K562 (cell line): ENCODE measurements around the gene MAP3K20. TPM values are rescaled to one million over a fixed set of nuclear protein-coding genes. Genes with fewer than 3 reads are reported as not detected.

Source experiments
- ATAC-seq: fragments of 200-7000 bp; cut with Tn5 transposase; 3 replicates; pipeline ENCODE4 v1.9.1; 2020; ENCODE audit warnings: moderate library complexity
- BruUV-seq: library from RNA; stranded (reverse); fragments of 400-500 nt; replicated peaks from 2 replicates; lab custom pipeline; 2021; lab: Mats Ljungman, UMichigan
- CTCF ChIA-PET: fragments of 300-600 bp; formaldehyde crosslinking; extraction: SDS; loops from one replicate; lab custom pipeline; 2021; ENCODE audit warnings: low intra/inter-chr PET ratio; lab: Yijun Ruan, JAX
- POLR2A ChIA-PET: fragments of 300-600, 350-650 bp; sonication (Branson Sonifier 250); formaldehyde crosslinking; extraction: SDS; loops from one replicate; lab custom pipeline; 2021; ENCODE audit warnings: antibody characterized with exemption, inconsistent platforms; lab: Yijun Ruan, JAX
- DNase-seq, 4 experiments: peaks; one replicate each; pipeline versions ENCODE4 v3.0.0 to v3.0.0-alpha.2; 2011 to 2018; ENCODE audit warnings: low spot score in 3 of 4, mixed read lengths in 3 of 4; ENCODE audit errors: extremely low read depth in 1 of 4
- FAIRE-seq: peaks from 2 replicates; lab custom pipeline; 2011; peaks lifted over from hg19 to GRCh38; lab: Jason Lieb, UNC
- H2AFZ ChIP-seq: 2 replicates; pipeline ENCODE4 v1.6.0; 2011; ENCODE audit warnings: low read depth, low read length, control low read depth, inconsistent platforms
- H3K27ac ChIP-seq: fragments of 200-600 bp; 3 replicates; pipeline ENCODE4 v1.8.0; 2011; ENCODE audit warnings: low read depth, mild to moderate bottlenecking, control low read depth, inconsistent platforms, low read length, moderate library complexity, mixed read lengths; ENCODE audit errors: extremely low read depth
- H3K27me3 ChIP-seq, 2 experiments: fragments of 300-600 bp in 1 of 2; 2 replicates in 1 of 2; 3 replicates in 1 of 2; pipeline versions ENCODE4 v1.6.0 to v1.8.0; 2011; ENCODE audit warnings: inconsistent platforms in 2 of 2, low read length in 2 of 2, mild to moderate bottlenecking in 1 of 2, mixed read lengths in 1 of 2, moderate library complexity in 1 of 2; ENCODE audit not compliant: control insufficient read depth in 2 of 2, insufficient read depth in 2 of 2
- H3K36me3 ChIP-seq: fragments of 300-600 bp; 3 replicates; pipeline ENCODE4 v1.8.0; 2011; ENCODE audit warnings: mild to moderate bottlenecking, low read length, inconsistent platforms; ENCODE audit not compliant: control insufficient read depth, insufficient read depth
- H3K4me1 ChIP-seq, 2 experiments: fragments of 200-600 bp in 1 of 2; replicated peaks in 1 of 2; 2 replicates in 1 of 2; 3 replicates in 1 of 2; pipeline versions ENCODE4 v1.5.1 to v1.8.0; 2011; ENCODE audit warnings: inconsistent platforms in 2 of 2, low read length in 2 of 2, mild to moderate bottlenecking in 1 of 2, mixed read lengths in 1 of 2, moderate library complexity in 1 of 2; ENCODE audit not compliant: control insufficient read depth in 2 of 2, insufficient read depth in 2 of 2
- H3K4me2 ChIP-seq: 2 replicates; pipeline ENCODE4 v1.6.1; 2011; ENCODE audit warnings: low read length, control low read depth, inconsistent platforms, mixed read lengths; ENCODE audit not compliant: insufficient read depth
- H3K4me3 ChIP-seq: fragments of 200-600 bp; sonication (generic), shearing (Covaris generic); 2 replicates; pipeline ENCODE4 v1.5.1; 2016; ENCODE audit warnings: control low read depth, inconsistent platforms
- H3K79me2 ChIP-seq: fragments of 200-600 bp; 3 replicates; pipeline ENCODE4 v1.8.0; 2011; ENCODE audit warnings: low read length, inconsistent platforms; ENCODE audit not compliant: control insufficient read depth, insufficient read depth
- H3K9ac ChIP-seq, 2 experiments: 2 replicates each; pipeline versions ENCODE4 v1.6.0 to v1.6.1; 2011; ENCODE audit warnings: low read depth in 2 of 2, low read length in 2 of 2, control low read depth in 1 of 2, inconsistent platforms in 1 of 2, mild to moderate bottlenecking in 1 of 2, mixed read lengths in 1 of 2; ENCODE audit not compliant: insufficient read depth in 1 of 2
- H3K9me1 ChIP-seq: one replicate; pipeline ENCODE4 v1.6.0; 2011; ENCODE audit warnings: inconsistent platforms, mild to moderate bottlenecking, low read length, moderate library complexity; ENCODE audit not compliant: control insufficient read depth, insufficient read depth
- H3K9me3 ChIP-seq: replicated peaks from 2 replicates; pipeline ENCODE4 v1.5.1; 2011; ENCODE audit warnings: low read depth, low read length, inconsistent platforms; ENCODE audit not compliant: control insufficient read depth, insufficient read depth
- H4K20me1 ChIP-seq: replicated peaks from 2 replicates; pipeline ENCODE4 v1.6.1; 2011; ENCODE audit warnings: low read length, inconsistent platforms, mixed read lengths; ENCODE audit not compliant: control insufficient read depth, insufficient read depth
- CREBBP ChIP-seq: IDR thresholded peaks from one replicate; pipeline ENCODE4 v1.6.1; 2012; ENCODE audit warnings: low read depth, mild to moderate bottlenecking, control low read depth, inconsistent platforms, low read length
- EWSR1 ChIP-seq: fragments of 450-650 bp; IDR thresholded peaks from 2 replicates; pipeline ENCODE4 v1.6.1; 2018; ENCODE audit warnings: borderline replicate concordance, mild to moderate bottlenecking, low read depth, moderate library complexity; ENCODE audit not compliant: partially characterized antibody
- FUS ChIP-seq: fragments of 200-400 bp; formaldehyde crosslinking; optimal IDR thresholded peaks from 2 replicates; pipeline ENCODE3; 2017; ENCODE audit warnings: low read depth, low read length
- HOXB6 ChIP-seq: fragments of 250-450 bp; sonication (Bioruptor Pico); IDR thresholded peaks from 2 replicates; pipeline ENCODE4 v1.5.1; 2022; ENCODE audit warnings: mild to moderate bottlenecking, borderline replicate concordance
- ILK ChIP-seq: fragments of 450-650 bp; IDR thresholded peaks from 2 replicates; pipeline ENCODE4 v1.6.1; 2016; ENCODE audit warnings: missing genetic modification characterization, low read depth, mild to moderate bottlenecking, missing compliant biosample characterization, moderate library complexity, borderline replicate concordance
- LARP7 ChIP-seq: fragments of 450-650 bp; IDR thresholded peaks from 2 replicates; pipeline ENCODE4 v1.6.1; 2016
- MCM3 ChIP-seq: fragments of 450-650 bp; IDR thresholded peaks from 2 replicates; pipeline ENCODE4 v1.6.1; 2016
- PRMT5 ChIP-seq: sonication (generic); formaldehyde crosslinking; IDR thresholded peaks from 2 replicates; pipeline ENCODE4 v1.5.0; 2020; ENCODE audit warnings: missing genetic modification reagents
- TRIM28 ChIP-seq: fragments of 450-650 bp; IDR thresholded peaks from 2 replicates; pipeline ENCODE4 v1.6.1; 2017
- WGBS: fragments of 100-300 bp; shearing (Covaris generic); methylation state at CpG from one replicate; pipeline ENCODE4 v1.1.6; 2016; ENCODE audit warnings: low coverage, mixed read lengths; ENCODE audit not compliant: insufficient coverage; ENCODE audit errors: missing lambda C conversion rate; 5-methylcytosine and 5-hydroxymethylcytosine counted together
- in situ Hi-C: fragments of 300-500 bp; cut with MboI; formaldehyde crosslinking; loops from 4 replicates; pipeline ENCODE4 v1.15.0; 2018; ENCODE audit warnings: inconsistent platforms, mixed read lengths
- intact Hi-C: fragments of 100-400 bp; cut with micrococcal nuclease; formaldehyde crosslinking; loops from 2 replicates; pipeline ENCODE4 v1.14.2; 2022
- polyA plus RNA-seq, 8 experiments: library from polyadenylated mRNA; depleted of rRNA in 4 of 8; stranded (reverse) in 5 of 8; unstranded in 3 of 8; fragments of >200 nt; fragmentation: Nextera tagmentation in 2 of 8; fragmentation: Illumina TruSeq in 1 of 8; extraction: Ambion mirVana in 2 of 8; extraction: Trizol in 1 of 8; gene quantifications; 2 replicates each; pipeline versions ENCODE4 v1.2.1 to v1.2.3, GENCODE V29; 2011 to 2014; ENCODE audit warnings: inconsistent platforms in 1 of 8, missing spikeins in 1 of 8
- total RNA-seq, 7 experiments: library from RNA; depleted of rRNA in 6 of 7; stranded (reverse); fragments of >200 nt in 6 of 7; fragmentation: Illumina TruSeq in 2 of 7; extraction: Trizol in 2 of 7; gene quantifications; 2 replicates each; pipeline versions ENCODE4 v1.2.1 to v1.2.3, GENCODE V29; 2011 to 2021; ENCODE audit warnings: low replicate concordance in 1 of 7

The MAP3K20 gene
- total and polyA plus RNA-seq, 9 of the 15 experiments (the other 6 are each of a cell fraction or from before 2014, with no cell fraction given), result 9.8 to 34.2 (median 27.3) TPM

GRCh38 chr2:173094731-173095130, 19.1 kb downstream of the MAP3K20 start:
- intact Hi-C loops, result no loop called here
- no peak overlapping the region for H3K9ac ChIP-seq
- BruUV-seq, result no TSS peak
- POLR2A ChIA-PET, result interaction anchor here (1.1 to 1.9 kb wide), 2 partner anchors 21 to 50 kb away, joined by 3 to 4 read pairs; no protein-coding TSS in a partner anchor
- peaks cover 8 to 28% of the 10 kb centered on the region in 2 experiments; a peak in 4 of 5 replicates for H3K4me1 ChIP-seq
- peaks cover 49% of the 10 kb centered on the region for H3K36me3 ChIP-seq
- H3K4me2 ChIP-seq, result no peak overlapping the region
- H3K9me3 ChIP-seq, result no peaks in the 10 kb centered on the region
- peaks cover 43% of the 10 kb centered on the region for H3K79me2 ChIP-seq
- H4K20me1 ChIP-seq, result no peaks in the 10 kb centered on the region
- H3K9me1 ChIP-seq, result no peaks in the 10 kb centered on the region
- no peak for DNase-seq
- H3K27ac ChIP-seq, result no peak overlapping the region
- TF ChIP-seq CREBBP, result no peak
- TF ChIP-seq ILK (tag), result no peak
- TF ChIP-seq EWSR1, result no peak
- no peak for TF ChIP-seq TRIM28
- no peak for TF ChIP-seq PRMT5 (CRISPR knock-in tag)
- no peak for TF ChIP-seq HOXB6 (CRISPR knock-in tag)
- no peak for TF ChIP-seq LARP7
- no peak for TF ChIP-seq FUS
- no peak for TF ChIP-seq MCM3
- TF ChIP-seq, all 486 proteins: peak for 0
- 100% methylated on average over 1 of the region's 1 CpG for WGBS
- CTCF ChIA-PET, result no interaction called here
- Histone ChIP-seq H3K4me3 (no peak overlapping the region), H3K27me3 (no peaks in the 10 kb centered on the region), H2AFZ (no peak overlapping the region)
- no peak for ATAC-seq
- in situ Hi-C loops, result no loop called here
- no peak for FAIRE-seq
